Keratinocyte (primary cell): ENCODE data around the gene HHIPL1.

ENCODE experiments used
- CTCF ChIP-seq, 3 experiments: IDR thresholded peaks in 1 of 3; conservative IDR thresholded peaks in 1 of 3; optimal IDR thresholded peaks in 1 of 3; 2 replicates in 2 of 3; 3 replicates in 1 of 3; pipeline versions ENCODE3 to v1.5.1; 2011; ENCODE audit warnings: low read length in 3 of 3, mild to moderate bottlenecking in 3 of 3, moderate library complexity in 2 of 3, control low read depth in 1 of 3, inconsistent platforms in 1 of 3; ENCODE audit not compliant: insufficient read depth in 2 of 3; ENCODE audit errors: extremely low read depth in 1 of 3
- EZH2 ChIP-seq: IDR thresholded peaks from one replicate; pipeline ENCODE4 v1.6.1; 2012; ENCODE audit warnings: inconsistent platforms, mild to moderate bottlenecking, low read length, moderate library complexity

- no peak for TF ChIP-seq CTCF (optimal IDR thresholded peaks at IDR 0.05 in 1 of 3, IDR thresholded peaks at IDR 0.05 in 1 of 3, conservative IDR thresholded peaks at IDR 0.05 in 1 of 3; ENCODE audit: extremely low read depth in 1 of 3, insufficient read depth in 2 of 3, low read length in 3 of 3)
- TF ChIP-seq EZH2: no peak
Observed at GRCh38 chr14:99715266-99716000, 70.5 kb downstream of the HHIPL1 start.
